Upper lobe of left lung (tissue), 4 donors: ENCODE results near the gene DUSP19.

Source experiments
- CTCF ChIP-seq, 6 experiments: fragments of 450-650 bp in 4 of 6; fragments of 200-600 bp in 2 of 6; sonication (generic) in 2 of 6; IDR thresholded peaks; one replicate each; pipeline ENCODE4 v1.5.1; 2016 to 2019; ENCODE audit warnings: antibody characterized with exemption in 6 of 6
- POLR2A ChIP-seq, 4 donors: fragments of 450-650 bp; IDR thresholded peaks; one replicate each; pipeline ENCODE4 v1.5.1; 2016 to 2017; ENCODE audit warnings: antibody characterized with exemption in 4 of 4, mild to moderate bottlenecking in 2 of 4

GRCh38 chr2:183093857-183094657, 15.5 kb downstream of the DUSP19 start:
- TF ChIP-seq POLR2A (IDR thresholded peaks at IDR 0.05) (no peak), CTCF (IDR thresholded peaks at IDR 0.05) (no peak)
